Measurements from ENCODE around the gene SLC25A29. TPM values are rescaled to one million over a fixed set of nuclear protein-coding genes. Genes with fewer than 3 reads are reported as not detected.

Gene SLC25A29
- polyA plus RNA-seq, 1 donor (not counting 4 experiments of a cell fraction or from before 2014, with no cell fraction given): 16.3 TPM

DNA sequence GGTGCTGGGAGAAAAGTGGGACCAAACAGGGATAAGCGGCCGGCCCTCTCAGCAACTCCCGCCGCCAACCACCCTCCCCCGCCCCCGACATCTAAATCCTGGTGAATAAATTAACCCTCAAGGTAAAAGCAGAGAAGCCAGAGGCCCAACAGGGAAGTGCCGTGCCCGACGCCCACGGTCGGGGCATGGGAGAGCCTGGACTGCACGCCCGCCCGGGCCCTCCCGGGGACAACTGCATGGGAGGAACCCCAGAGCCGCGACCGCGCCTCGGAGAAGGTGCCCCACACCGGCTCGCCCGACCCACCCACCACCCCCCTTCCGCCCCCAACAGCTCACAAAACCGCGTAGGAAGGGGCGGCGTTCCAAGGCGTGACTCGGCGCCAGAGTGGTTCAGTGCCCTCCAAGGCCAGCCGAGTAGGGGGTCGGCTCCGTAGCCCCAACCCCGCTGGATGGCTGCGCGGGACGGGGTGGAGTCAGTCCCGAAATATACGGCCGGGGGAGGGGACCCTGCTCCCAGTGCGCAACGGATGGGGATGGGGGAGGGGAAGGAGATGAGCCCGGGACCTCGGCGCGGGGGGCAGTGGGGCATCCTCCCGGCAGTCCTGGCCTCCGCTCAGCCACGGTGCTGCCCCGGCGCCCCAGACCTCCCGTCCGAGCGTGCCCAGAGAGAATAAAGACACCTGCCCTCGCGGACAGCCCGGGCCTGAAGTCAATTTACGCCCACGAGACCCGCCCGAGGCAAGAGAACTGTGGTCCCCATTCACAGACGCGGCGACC is 732 bp downstream of the SLC25A29 start:
- Histone ChIP-seq H3K9me3 (ENCODE audit: control insufficient read depth, low read depth, low read length) (no peaks in the 10 kb centered on the region), H3K4me2 (ENCODE audit: control insufficient read depth, extremely low read depth, insufficient read depth, low read depth, low read length) (peak overlapping the region; percentile 92), H3K9me1 (ENCODE audit: control insufficient read depth, extremely low read depth, insufficient read depth, low read length) (no peaks in the 10 kb centered on the region), H3K4me3 (ENCODE audit: control insufficient read depth in 2 of 3, extremely low read depth in 1 of 3, insufficient read depth in 2 of 3, low read depth in 1 of 3, low read length in 3 of 3) (peak overlapping the region; percentile 65 to 75 (median 69)), H2AFZ (ENCODE audit: control insufficient read depth, low read length) (peak overlapping the region; percentile 54), H3K27ac (ENCODE audit: control insufficient read depth, insufficient read depth, low read length) (no peak overlapping the region), H3K36me3 (ENCODE audit: control insufficient read depth in 2 of 2, extremely low read depth in 1 of 2, insufficient read depth in 2 of 2, low read length in 2 of 2) (no peaks in the 10 kb centered on the region), H3K79me2 (ENCODE audit: control insufficient read depth, insufficient read depth, low read length) (peaks cover 8% of the 10 kb centered on the region), H3K4me1 (ENCODE audit: control insufficient read depth, extremely low read depth, insufficient read depth, low read length) (peaks cover 11% of the 10 kb centered on the region), H3K27me3 (ENCODE audit: control insufficient read depth, extremely low read depth, insufficient read depth, low read length) (no peaks in the 10 kb centered on the region), H3K9ac (ENCODE audit: control insufficient read depth, extremely low read depth, insufficient read depth, low read length) (peak overlapping the region; percentile 44), H4K20me1 (ENCODE audit: control insufficient read depth, extremely low read depth, insufficient read depth, low read length) (no peaks in the 10 kb centered on the region)
- DNase-seq (ENCODE audit: low read depth, low spot score) (no peak), FAIRE-seq (no peak)
- no peak for TF ChIP-seq EZH2 (IDR thresholded peaks at IDR 0.05; ENCODE audit: low read length)
- TF ChIP-seq, protein P1, sequence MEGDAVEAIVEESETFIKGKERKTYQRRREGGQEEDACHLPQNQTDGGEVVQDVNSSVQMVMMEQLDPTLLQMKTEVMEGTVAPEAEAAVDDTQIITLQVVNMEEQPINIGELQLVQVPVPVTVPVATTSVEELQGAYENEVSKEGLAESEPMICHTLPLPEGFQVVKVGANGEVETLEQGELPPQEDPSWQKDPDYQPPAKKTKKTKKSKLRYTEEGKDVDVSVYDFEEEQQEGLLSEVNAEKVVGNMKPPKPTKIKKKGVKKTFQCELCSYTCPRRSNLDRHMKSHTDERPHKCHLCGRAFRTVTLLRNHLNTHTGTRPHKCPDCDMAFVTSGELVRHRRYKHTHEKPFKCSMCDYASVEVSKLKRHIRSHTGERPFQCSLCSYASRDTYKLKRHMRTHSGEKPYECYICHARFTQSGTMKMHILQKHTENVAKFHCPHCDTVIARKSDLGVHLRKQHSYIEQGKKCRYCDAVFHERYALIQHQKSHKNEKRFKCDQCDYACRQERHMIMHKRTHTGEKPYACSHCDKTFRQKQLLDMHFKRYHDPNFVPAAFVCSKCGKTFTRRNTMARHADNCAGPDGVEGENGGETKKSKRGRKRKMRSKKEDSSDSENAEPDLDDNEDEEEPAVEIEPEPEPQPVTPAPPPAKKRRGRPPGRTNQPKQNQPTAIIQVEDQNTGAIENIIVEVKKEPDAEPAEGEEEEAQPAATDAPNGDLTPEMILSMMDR (optimal IDR thresholded peaks at IDR 0.05 in 1 of 3, IDR thresholded peaks at IDR 0.05 in 1 of 3, conservative IDR thresholded peaks at IDR 0.05 in 1 of 3; ENCODE audit: extremely low read depth in 1 of 3, insufficient read depth in 2 of 3, low read length in 3 of 3): no peak
- dilution Hi-C loops (cut with MboI; ENCODE audit: extremely low pct_ligation_motif_present, low sequenced_read_pairs): no loop called here

DNA sequence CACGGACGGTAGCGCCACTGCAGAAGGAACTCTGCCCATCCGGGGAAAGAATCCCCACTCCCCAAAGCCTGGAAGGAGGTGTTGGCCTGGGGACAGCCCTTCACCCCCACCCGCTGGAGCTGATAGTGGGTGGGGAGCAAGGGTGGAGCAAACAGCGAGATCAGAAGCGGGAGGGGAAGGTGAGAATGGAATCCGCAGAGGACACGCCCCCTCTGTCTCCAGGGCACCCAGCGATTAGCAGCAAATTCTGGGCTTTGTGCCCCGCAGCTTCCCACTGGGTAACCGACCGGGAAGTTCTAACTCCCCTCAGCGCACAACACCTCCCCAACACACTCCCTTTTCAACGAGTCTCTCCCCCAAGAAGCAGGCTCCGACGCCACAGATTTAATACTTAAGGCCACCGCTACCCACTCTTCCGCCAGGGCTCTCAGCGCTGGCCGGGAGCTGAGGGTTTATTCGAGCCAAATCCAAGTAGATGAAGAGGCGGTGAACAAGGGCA is 1.4 kb downstream of the SLC25A29 start:
- Histone ChIP-seq H3K9me1 (ENCODE audit: control insufficient read depth, extremely low read depth, insufficient read depth, low read length) (no peaks in the 10 kb centered on the region), H2AFZ (ENCODE audit: control insufficient read depth, low read length) (peak overlapping the region; percentile 54), H3K4me3 (ENCODE audit: control insufficient read depth in 2 of 3, extremely low read depth in 1 of 3, insufficient read depth in 2 of 3, low read depth in 1 of 3, low read length in 3 of 3) (peak overlapping the region; percentile 65 to 75 (median 69)), H3K79me2 (ENCODE audit: control insufficient read depth, insufficient read depth, low read length) (peaks cover 8% of the 10 kb centered on the region), H3K27me3 (ENCODE audit: control insufficient read depth, extremely low read depth, insufficient read depth, low read length) (no peaks in the 10 kb centered on the region), H3K4me2 (ENCODE audit: control insufficient read depth, extremely low read depth, insufficient read depth, low read depth, low read length) (peak overlapping the region; percentile 92), H3K4me1 (ENCODE audit: control insufficient read depth, extremely low read depth, insufficient read depth, low read length) (peaks cover 11% of the 10 kb centered on the region), H4K20me1 (ENCODE audit: control insufficient read depth, extremely low read depth, insufficient read depth, low read length) (no peaks in the 10 kb centered on the region), H3K36me3 (ENCODE audit: control insufficient read depth in 2 of 2, extremely low read depth in 1 of 2, insufficient read depth in 2 of 2, low read length in 2 of 2) (no peaks in the 10 kb centered on the region), H3K9me3 (ENCODE audit: control insufficient read depth, low read depth, low read length) (no peaks in the 10 kb centered on the region), H3K27ac (ENCODE audit: control insufficient read depth, insufficient read depth, low read length) (no peak overlapping the region), H3K9ac (ENCODE audit: control insufficient read depth, extremely low read depth, insufficient read depth, low read length) (peak overlapping the region; percentile 44)
- no peak for TF ChIP-seq EZH2 (IDR thresholded peaks at IDR 0.05; ENCODE audit: low read length)
- TF ChIP-seq, protein P1 (optimal IDR thresholded peaks at IDR 0.05 in 1 of 3, IDR thresholded peaks at IDR 0.05 in 1 of 3, conservative IDR thresholded peaks at IDR 0.05 in 1 of 3; ENCODE audit: extremely low read depth in 1 of 3, insufficient read depth in 2 of 3, low read length in 3 of 3): no peak
- FAIRE-seq (peak; percentile 29), DNase-seq (ENCODE audit: low read depth, low spot score) (no peak)
- dilution Hi-C loops (cut with MboI; ENCODE audit: extremely low pct_ligation_motif_present, low sequenced_read_pairs): no loop called here
